Naive thymus-derived CD4-positive, alpha-beta T cell (primary cell): ENCODE data around the gene SLC36A2. TPM values are rescaled to one million over a fixed set of nuclear protein-coding genes. Genes with fewer than 3 reads are reported as not detected.

ENCODE experiments used
- ATAC-seq: fragments of 150-1000 bp; cut with Tn5 transposase; 2 replicates; pipeline ENCODE4 v1.10.0; 2021; ENCODE audit warnings: mild to moderate bottlenecking, moderate library complexity
- CTCF ChIA-PET: fragments of 350-600 bp; sonication (Branson Sonifier 250); formaldehyde crosslinking; loops from one replicate; lab custom pipeline; 2021; ENCODE audit warnings: antibody characterized with exemption; lab: Charles Lee
- POLR2A ChIA-PET: fragments of 350-600 bp; sonication (Branson Sonifier 250); formaldehyde crosslinking; loops from one replicate; lab custom pipeline; 2021; ENCODE audit warnings: antibody characterized with exemption, inconsistent platforms; lab: Charles Lee
- DNase-seq, 9 donors: peaks; one replicate each; pipeline versions ENCODE4 v3.0.0 to v3.0.0-alpha.2; 2020 to 2022; ENCODE audit warnings: mixed read lengths in 1 of 9
- H3K27ac ChIP-seq: one replicate; pipeline ENCODE4 v1.7.0; 2013; ENCODE audit warnings: mild to moderate bottlenecking, low read depth, low read length, moderate library complexity
- H3K27me3 ChIP-seq, 2 donors: one replicate each; pipeline ENCODE4 v1.7.0; 2013; ENCODE audit warnings: low read length in 2 of 2, mild to moderate bottlenecking in 2 of 2, moderate library complexity in 2 of 2; ENCODE audit not compliant: control insufficient read depth in 2 of 2, insufficient read depth in 2 of 2
- H3K36me3 ChIP-seq, 3 experiments: 1 replicate in 2 of 3; 2 replicates in 1 of 3; pipeline ENCODE4 v1.7.0; 2013; ENCODE audit warnings: low read length in 3 of 3, mild to moderate bottlenecking in 3 of 3, moderate library complexity in 1 of 3; ENCODE audit not compliant: insufficient read depth in 3 of 3, control insufficient read depth in 2 of 3
- H3K4me1 ChIP-seq, 2 donors: one replicate each; pipeline ENCODE4 v1.7.0; 2013; ENCODE audit warnings: low read length in 2 of 2, mild to moderate bottlenecking in 2 of 2, moderate library complexity in 1 of 2; ENCODE audit not compliant: control insufficient read depth in 2 of 2, insufficient read depth in 2 of 2
- H3K4me3 ChIP-seq: 2 replicates; pipeline ENCODE4 v1.7.0; 2013; ENCODE audit warnings: mild to moderate bottlenecking, low read length
- H3K9me3 ChIP-seq, 3 experiments: 1 replicate in 2 of 3; 2 replicates in 1 of 3; pipeline ENCODE4 v1.7.0; 2013; ENCODE audit warnings: low read length in 3 of 3; ENCODE audit not compliant: control insufficient read depth in 2 of 3
- H3K27ac Mint-ChIP-seq, 9 donors: one replicate each; pipeline ENCODE4 v1.8.0; 2020 to 2022; ENCODE audit warnings: mixed read lengths in 9 of 9, mild to moderate bottlenecking in 8 of 9, moderate library complexity in 5 of 9, inconsistent platforms in 2 of 9
- H3K27me3 Mint-ChIP-seq, 5 donors: one replicate each; pipeline ENCODE4 v1.8.0; 2021 to 2022; ENCODE audit warnings: mixed read lengths in 5 of 5, mild to moderate bottlenecking in 1 of 5
- H3K36me3 Mint-ChIP-seq, 5 donors: one replicate each; pipeline ENCODE4 v1.8.0; 2020 to 2022; ENCODE audit warnings: mixed read lengths in 5 of 5, mild to moderate bottlenecking in 3 of 5, inconsistent platforms in 1 of 5
- H3K4me1 Mint-ChIP-seq, 7 donors: one replicate each; pipeline ENCODE4 v1.8.0; 2020 to 2022; ENCODE audit warnings: mixed read lengths in 7 of 7, mild to moderate bottlenecking in 3 of 7, inconsistent platforms in 1 of 7
- H3K4me3 Mint-ChIP-seq, 10 donors: one replicate each; pipeline ENCODE4 v1.8.0; 2020 to 2022; ENCODE audit warnings: mild to moderate bottlenecking in 10 of 10, mixed read lengths in 10 of 10, moderate library complexity in 6 of 10, inconsistent platforms in 2 of 10
- H3K9me3 Mint-ChIP-seq, 11 donors: one replicate each; pipeline ENCODE4 v1.8.0; 2020 to 2022; ENCODE audit warnings: mixed read lengths in 11 of 11, mild to moderate bottlenecking in 4 of 11, inconsistent platforms in 1 of 11, moderate library complexity in 1 of 11
- intact Hi-C, 2 donors: fragments of 100-400 bp; cut with micrococcal nuclease; formaldehyde crosslinking; loops; one replicate each; pipeline ENCODE4 v1.15.1; 2023
- polyA plus RNA-seq, 2 donors: library from polyadenylated mRNA; unstranded; fragments of 300-500 nt; fragmentation: Illumina TruSeq; gene quantifications; one replicate each; pipeline ENCODE4 v1.2.3, GENCODE V29; 2021
- total RNA-seq, 6 experiments: library from RNA in 5 of 6; stranded (reverse) in 5 of 6; gene quantifications; 1 replicate in 5 of 6; 2 replicates in 1 of 6; pipeline ENCODE4 v1.2.3 and lab custom pipeline; 2021 to 2026

SLC36A2 gene
- total and polyA plus RNA-seq, 7 experiments from 2014 or later: not detected

- intact Hi-C loops: no loop called here
- ATAC-seq: no peak
- Mint-ChIP-seq H3K36me3 (no peaks in the 10 kb centered on the region), H3K27me3 (peaks cover 4 to 32% (median 21%) of the 10 kb centered on the region in 5 donors), H3K4me3 (no peak overlapping the region), H3K4me1 (peaks cover 0 to 1% (median 0%) of the 10 kb centered on the region in 7 donors), H3K27ac (no peak overlapping the region), H3K9me3 (no peaks in the 10 kb centered on the region)
- ChIA-PET CTCF (no interaction called here), POLR2A (no interaction called here)
- Histone ChIP-seq H3K4me3 (no peak overlapping the region), H3K4me1 (no peaks in the 10 kb centered on the region), H3K27me3 (no peaks in the 10 kb centered on the region), H3K36me3 (no peaks in the 10 kb centered on the region), H3K9me3 (no peaks in the 10 kb centered on the region), H3K27ac (no peak overlapping the region)
- no peak for DNase-seq
Measured at GRCh38 chr5:151351671-151352070, 4.3 kb upstream of the SLC36A2 start.

GRCh38 chr5:151348789-151349188 is 1.4 kb upstream of the SLC36A2 start:
- ChIA-PET CTCF (no interaction called here), POLR2A (interaction anchor here (0.5 kb wide), 1 partner anchor 27 kb away, joined by 3 read pairs; no protein-coding TSS in a partner anchor)
- H3K4me1 Mint-ChIP-seq: peaks cover 0 to 1% (median 0%) of the 10 kb centered on the region in 7 donors
- DNase-seq (no peak), ATAC-seq (no peak)
- H3K36me3 ChIP-seq: no peaks in the 10 kb centered on the region
- no peaks in the 10 kb centered on the region for H3K4me1 ChIP-seq
- no peaks in the 10 kb centered on the region for H3K27me3 ChIP-seq
- H3K27ac Mint-ChIP-seq: no peak overlapping the region
- no peak overlapping the region for H3K4me3 Mint-ChIP-seq
- H3K36me3 Mint-ChIP-seq: no peaks in the 10 kb centered on the region
- peaks cover 18 to 32% (median 24%) of the 10 kb centered on the region in 5 donors for H3K27me3 Mint-ChIP-seq
- H3K27ac ChIP-seq: no peak overlapping the region
- H3K4me3 ChIP-seq: no peak overlapping the region
- no peaks in the 10 kb centered on the region for H3K9me3 Mint-ChIP-seq
- H3K9me3 ChIP-seq: no peaks in the 10 kb centered on the region
- intact Hi-C loops: no loop called here

GRCh38 chr5:151345808-151346478 is 1.4 kb downstream of the SLC36A2 start:
- intact Hi-C loops: no loop called here
- ATAC-seq (no peak), DNase-seq (no peak)
- no peaks in the 10 kb centered on the region for H3K4me1 ChIP-seq
- no peaks in the 10 kb centered on the region for H3K36me3 ChIP-seq
- ChIA-PET POLR2A (no interaction called here), CTCF (no interaction called here)
- Mint-ChIP-seq H3K27ac (no peak overlapping the region), H3K36me3 (no peaks in the 10 kb centered on the region), H3K27me3 (peaks cover 31 to 39% (median 35%) of the 10 kb centered on the region in 5 donors), H3K9me3 (no peaks in the 10 kb centered on the region), H3K4me3 (no peak overlapping the region), H3K4me1 (no peaks in the 10 kb centered on the region)
- H3K27ac ChIP-seq: no peak overlapping the region
- no peaks in the 10 kb centered on the region for H3K9me3 ChIP-seq
- no peaks in the 10 kb centered on the region for H3K27me3 ChIP-seq
- no peak overlapping the region for H3K4me3 ChIP-seq

GRCh38 chr5:151345187-151345807 is 2.1 kb downstream of the SLC36A2 start:
- Mint-ChIP-seq H3K27ac (no peak overlapping the region), H3K36me3 (no peaks in the 10 kb centered on the region), H3K4me1 (no peaks in the 10 kb centered on the region), H3K27me3 (peaks cover 32 to 41% (median 36%) of the 10 kb centered on the region in 5 donors), H3K4me3 (no peak overlapping the region), H3K9me3 (no peaks in the 10 kb centered on the region)
- ATAC-seq (no peak), DNase-seq (no peak)
- ChIA-PET POLR2A (no interaction called here), CTCF (no interaction called here)
- intact Hi-C loops: no loop called here
- Histone ChIP-seq H3K27me3 (no peaks in the 10 kb centered on the region), H3K27ac (no peak overlapping the region), H3K4me3 (no peak overlapping the region), H3K4me1 (no peaks in the 10 kb centered on the region), H3K9me3 (no peaks in the 10 kb centered on the region), H3K36me3 (no peaks in the 10 kb centered on the region)

GRCh38 chr5:151344088-151344487 is 3.3 kb downstream of the SLC36A2 start:
- no peak overlapping the region for H3K4me3 ChIP-seq
- no peaks in the 10 kb centered on the region for H3K9me3 ChIP-seq
- Mint-ChIP-seq H3K4me1 (peaks cover 0 to under 1% (median 0%) of the 10 kb centered on the region in 7 donors), H3K36me3 (no peaks in the 10 kb centered on the region), H3K9me3 (no peaks in the 10 kb centered on the region), H3K27ac (no peak overlapping the region), H3K4me3 (no peak overlapping the region), H3K27me3 (peaks cover 32 to 43% (median 36%) of the 10 kb centered on the region in 5 donors)
- no peak overlapping the region for H3K27ac ChIP-seq
- intact Hi-C loops: no loop called here
- no peaks in the 10 kb centered on the region for H3K4me1 ChIP-seq
- DNase-seq (no peak), ATAC-seq (no peak)
- POLR2A ChIA-PET: no interaction called here
- H3K36me3 ChIP-seq: no peaks in the 10 kb centered on the region
- CTCF ChIA-PET: no interaction called here
- H3K27me3 ChIP-seq: no peaks in the 10 kb centered on the region

GRCh38 chr5:151340004-151340403 is 7.4 kb downstream of the SLC36A2 start:
- no peak overlapping the region for H3K27ac ChIP-seq
- H3K27me3 ChIP-seq: no peaks in the 10 kb centered on the region
- ATAC-seq (no peak), DNase-seq (no peak)
- H3K27me3 Mint-ChIP-seq: peaks cover 27 to 41% (median 34%) of the 10 kb centered on the region in 5 donors
- H3K4me1 Mint-ChIP-seq: peaks cover 0 to 7% (median 6%) of the 10 kb centered on the region in 7 donors
- no peak overlapping the region for H3K4me3 ChIP-seq
- no peaks in the 10 kb centered on the region for H3K36me3 Mint-ChIP-seq
- H3K9me3 ChIP-seq: no peaks in the 10 kb centered on the region
- H3K4me3 Mint-ChIP-seq: no peak overlapping the region
- intact Hi-C loops: no loop called here
- no peaks in the 10 kb centered on the region for H3K36me3 ChIP-seq
- H3K4me1 ChIP-seq: no peaks in the 10 kb centered on the region
- POLR2A ChIA-PET: no interaction called here
- no peak overlapping the region for H3K27ac Mint-ChIP-seq
- H3K9me3 Mint-ChIP-seq: no peaks in the 10 kb centered on the region
- CTCF ChIA-PET: no interaction called here

GRCh38 chr5:151338734-151339133 is 8.6 kb downstream of the SLC36A2 start:
- Mint-ChIP-seq H3K4me3 (no peak overlapping the region), H3K36me3 (no peaks in the 10 kb centered on the region), H3K9me3 (no peaks in the 10 kb centered on the region), H3K4me1 (peaks cover 0 to 7% (median 6%) of the 10 kb centered on the region in 7 donors), H3K27me3 (peaks cover 18 to 36% (median 27%) of the 10 kb centered on the region in 5 donors), H3K27ac (no peak overlapping the region)
- no peaks in the 10 kb centered on the region for H3K27me3 ChIP-seq
- no peak overlapping the region for H3K27ac ChIP-seq
- DNase-seq: no peak
- ChIA-PET POLR2A (no interaction called here), CTCF (interaction anchor here (0.6 kb wide), 1 partner anchor 1300 kb away, joined by 3 read pairs; no protein-coding TSS in a partner anchor)
- peak; percentile 46 for ATAC-seq
- no peak overlapping the region for H3K4me3 ChIP-seq
- no peaks in the 10 kb centered on the region for H3K9me3 ChIP-seq
- intact Hi-C loops: no loop called here
- H3K36me3 ChIP-seq: no peaks in the 10 kb centered on the region
- no peaks in the 10 kb centered on the region for H3K4me1 ChIP-seq
